HCT116 (cell line): ENCODE measurements around the gene TMOD1. TPM values are rescaled to one million over a fixed set of nuclear protein-coding genes. Genes with fewer than 3 reads are reported as not detected.

ENCODE experiments used
- ATAC-seq: fragments of 200-7000 bp; cut with Tn5 transposase; 2 replicates; pipeline ENCODE4 v1.9.1; 2020; ENCODE audit warnings: mild to moderate bottlenecking, moderate library complexity
- BruUV-seq: library from RNA; stranded (reverse); fragments of 400-500 nt; replicated peaks from 2 replicates; lab custom pipeline; 2021; lab: Mats Ljungman, UMichigan
- CTCF ChIA-PET: fragments of 300-600 bp; sonication (Branson Sonifier 250); formaldehyde crosslinking; loops from one replicate; lab custom pipeline; 2021; ENCODE audit warnings: antibody characterized with exemption; lab: Charles Lee
- POLR2A ChIA-PET: fragments of 300-600, 350-600 bp; sonication (Branson Sonifier 250); formaldehyde crosslinking; loops from one replicate; lab custom pipeline; 2021; ENCODE audit warnings: antibody characterized with exemption; lab: Charles Lee
- RAD21 ChIA-PET, 2 experiments: fragments of 300-600 bp; sonication (Branson Sonifier 250); formaldehyde crosslinking; loops; one replicate each; lab custom pipeline; 2023; ENCODE audit warnings: low total read pairs in 2 of 2; ENCODE audit not compliant: uncharacterized antibody in 2 of 2, unreplicated experiment in 2 of 2, low non-redundant PET in 1 of 2; lab: Charles Lee
- DNase-seq: peaks from one replicate; pipeline ENCODE4 v3.0.0-alpha.2; 2010; ENCODE audit warnings: low read depth, low spot score
- H2AFZ ChIP-seq: fragments of 200-600 bp; shearing (Covaris generic), sonication (generic); 2 replicates; pipeline ENCODE4 v1.6.1; 2017; ENCODE audit warnings: low read depth, mixed run types, mixed read lengths, antibody characterized with exemption, low read length; ENCODE audit not compliant: poor library complexity, severe bottlenecking
- H3K27ac ChIP-seq: 2 replicates; pipeline ENCODE4 v1.5.1; 2012; ENCODE audit warnings: low read depth, low read length
- H3K27me3 ChIP-seq: fragments of 200-600 bp; sonication (generic); 2 replicates; pipeline ENCODE4 v1.6.1; 2016; ENCODE audit warnings: mixed run types, low read length, mixed read lengths; ENCODE audit not compliant: insufficient read depth
- H3K36me3 ChIP-seq, 2 experiments: fragments of 200-500 bp in 1 of 2; fragments of 200-600 bp in 1 of 2; sonication (Bioruptor generic) in 1 of 2; sonication (generic) in 1 of 2; 2 replicates each; pipeline versions ENCODE4 v1.5.1 to v1.6.1; 2014 to 2016; ENCODE audit warnings: low read length in 2 of 2, inconsistent platforms in 1 of 2, mixed read lengths in 1 of 2, mixed run types in 1 of 2; ENCODE audit not compliant: insufficient read depth in 2 of 2, control insufficient read depth in 1 of 2
- H3K4me1 ChIP-seq, 2 experiments: fragments of 200-600 bp in 1 of 2; sonication (generic) in 1 of 2; 2 replicates each; pipeline versions ENCODE4 v1.5.1 to v1.6.1; 2012 to 2017; ENCODE audit warnings: low read length in 2 of 2, inconsistent platforms in 1 of 2, mild to moderate bottlenecking in 1 of 2, mixed read lengths in 1 of 2, mixed run types in 1 of 2, moderate library complexity in 1 of 2; ENCODE audit not compliant: insufficient read depth in 2 of 2, control insufficient read depth in 1 of 2
- H3K4me2 ChIP-seq: fragments of 200-600 bp; sonication (generic); 2 replicates; pipeline ENCODE4 v1.6.1; 2017; ENCODE audit warnings: mixed run types, low read length, mixed read lengths
- H3K4me3 ChIP-seq, 2 experiments: fragments of 200-600 bp in 1 of 2; sonication (generic) in 1 of 2; replicated peaks in 1 of 2; 2 replicates each; pipeline ENCODE4 v1.5.1; 2011 to 2016; ENCODE audit warnings: low read length in 2 of 2, control low read depth in 1 of 2, low read depth in 1 of 2, mild to moderate bottlenecking in 1 of 2, mixed read lengths in 1 of 2, mixed run types in 1 of 2
- H3K79me2 ChIP-seq: fragments of 200-600 bp; sonication (generic); 2 replicates; pipeline ENCODE4 v1.6.1; 2017; ENCODE audit warnings: mild to moderate bottlenecking, mixed run types, low read length, moderate library complexity, mixed read lengths; ENCODE audit not compliant: insufficient read depth
- H3K9ac ChIP-seq: fragments of 200-600 bp; sonication (generic); 2 replicates; pipeline ENCODE4 v1.6.1; 2016; ENCODE audit warnings: low read length, mixed read lengths
- H3K9me2 ChIP-seq: fragments of 200-600 bp; sonication (generic), shearing (Covaris generic); 2 replicates; pipeline ENCODE4 v1.6.1; 2017; ENCODE audit warnings: mixed run types, mild to moderate bottlenecking, moderate library complexity; ENCODE audit not compliant: insufficient read depth
- H3K9me3 ChIP-seq, 2 experiments: fragments of 200-500 bp in 1 of 2; fragments of 200-600 bp in 1 of 2; sonication (Bioruptor generic) in 1 of 2; sonication (generic) in 1 of 2; 2 replicates each; pipeline ENCODE4 v1.6.1; 2014 to 2017; ENCODE audit warnings: low read length in 2 of 2, mixed read lengths in 2 of 2, inconsistent platforms in 1 of 2, low read depth in 1 of 2, mild to moderate bottlenecking in 1 of 2, mixed run types in 1 of 2, moderate library complexity in 1 of 2; ENCODE audit not compliant: control insufficient read depth in 1 of 2, insufficient read depth in 1 of 2
- H4K20me1 ChIP-seq: fragments of 200-600 bp; sonication (generic), shearing (Covaris generic); 2 replicates; pipeline ENCODE4 v1.6.1; 2017; ENCODE audit warnings: mixed run types, mild to moderate bottlenecking, moderate library complexity; ENCODE audit not compliant: insufficient read depth
- CEBPB ChIP-seq: IDR thresholded peaks from 2 replicates; pipeline ENCODE4 v1.6.1; 2012; ENCODE audit warnings: low read depth
- CTCF ChIP-seq, 3 experiments: fragments of 200-600 bp in 1 of 3; sonication (generic) in 1 of 3; IDR thresholded peaks in 2 of 3; conservative IDR thresholded peaks in 1 of 3; 2 replicates each; pipeline ENCODE4 v1.5.1; 2012 to 2017; ENCODE audit warnings: low read depth in 2 of 3, low read length in 2 of 3, antibody characterized with exemption in 1 of 3, borderline replicate concordance in 1 of 3, control low read depth in 1 of 3, mild to moderate bottlenecking in 1 of 3, mixed read lengths in 1 of 3, mixed run types in 1 of 3, moderate library complexity in 1 of 3; ENCODE audit not compliant: insufficient read depth in 1 of 3
- ELF1 ChIP-seq: IDR thresholded peaks from 2 replicates; pipeline ENCODE4 v1.6.1; 2012; ENCODE audit warnings: low read depth, borderline replicate concordance
- EZH2 ChIP-seq: fragments of 200-600 bp; sonication (generic); IDR thresholded peaks from 2 replicates; pipeline ENCODE4 v1.6.1; 2017; ENCODE audit warnings: antibody characterized with exemption, mixed run types
- EZH2phosphoT487 ChIP-seq: fragments of 200-600 bp; IDR thresholded peaks from 2 replicates; pipeline ENCODE4 v1.6.1; 2018; ENCODE audit warnings: antibody characterized with exemption, borderline replicate concordance
- FOSL1 ChIP-seq: IDR thresholded peaks from 2 replicates; pipeline ENCODE4 v1.6.1; 2012; ENCODE audit warnings: low read depth
- JUND ChIP-seq: IDR thresholded peaks from 2 replicates; pipeline ENCODE4 v1.6.1; 2012
- POLR2A ChIP-seq: IDR thresholded peaks from 2 replicates; pipeline ENCODE4 v1.7.0; 2011; ENCODE audit warnings: borderline replicate concordance; ENCODE audit not compliant: insufficient read depth, insufficient read length; ENCODE audit errors: extremely low read depth
- POLR2AphosphoS5 ChIP-seq: IDR thresholded peaks from 2 replicates; pipeline ENCODE4 v1.6.1; 2011; ENCODE audit warnings: mild to moderate bottlenecking, low read depth, low read length, moderate library complexity
- RAD21 ChIP-seq: IDR thresholded peaks from 2 replicates; pipeline ENCODE4 v1.6.1; 2012; ENCODE audit warnings: low read depth, mild to moderate bottlenecking
- REST ChIP-seq: IDR thresholded peaks from 2 replicates; pipeline ENCODE4 v1.6.1; 2012; ENCODE audit warnings: low read depth
- SP1 ChIP-seq: IDR thresholded peaks from 2 replicates; pipeline ENCODE4 v1.6.1; 2012; ENCODE audit warnings: low read depth
- SRF ChIP-seq: IDR thresholded peaks from 2 replicates; pipeline ENCODE4 v1.6.1; 2012; ENCODE audit warnings: low read depth
- YY1 ChIP-seq: IDR thresholded peaks from 2 replicates; pipeline ENCODE4 v1.6.1; 2011; ENCODE audit warnings: low read length, low read depth, moderate library complexity, mild to moderate bottlenecking; ENCODE audit not compliant: insufficient replicate concordance; ENCODE audit errors: extremely low read depth
- ZNF274 ChIP-seq: fragments of 200-500 bp; sonication (Bioruptor generic); IDR thresholded peaks from 2 replicates; pipeline ENCODE4 v1.6.1; 2014; ENCODE audit warnings: mild to moderate bottlenecking, low read depth, low read length, inconsistent platforms
- intact Hi-C: fragments of 100-400 bp; cut with micrococcal nuclease; formaldehyde crosslinking; loops from 2 replicates; pipeline ENCODE4 v1.10.0; 2022
- total RNA-seq: library from RNA; stranded (reverse); gene quantifications from one replicate; pipeline ENCODE4 v1.2.1, GENCODE V29; 2021; ENCODE audit not compliant: unreplicated experiment
- TF ChIP-seq, protein P1 (sequence below): IDR thresholded peaks from 2 replicates; pipeline ENCODE4 v1.6.1; 2012

Gene TMOD1
- total RNA-seq, 1 experiment from 2014 or later, result 4.4 TPM

GRCh38 chr9:97512966-97513560 is 11.6 kb downstream of the TMOD1 start:
- Histone ChIP-seq H3K9me3 (no peaks in the 10 kb centered on the region), H2AFZ (no peak overlapping the region), H3K27ac (no peak overlapping the region), H4K20me1 (no peaks in the 10 kb centered on the region), H3K9me2 (no peaks in the 10 kb centered on the region), H3K4me2 (no peak overlapping the region), H3K27me3 (no peaks in the 10 kb centered on the region), H3K4me3 (no peak overlapping the region), H3K36me3 (no peaks in the 10 kb centered on the region), H3K9ac (no peak overlapping the region), H3K4me1 (peaks cover 5 to 21% of the 10 kb centered on the region in 2 experiments; a peak in 2 of 4 replicates), H3K79me2 (no peaks in the 10 kb centered on the region)
- no TSS peak for BruUV-seq
- ATAC-seq (no peak), DNase-seq (no peak)
- CTCF ChIA-PET, result no interaction called here
- RAD21 ChIA-PET, result no interaction called here
- POLR2A ChIA-PET, result no interaction called here
- intact Hi-C loops, result no loop called here
- TF ChIP-seq FOSL1, result no peak
- TF ChIP-seq ZNF274, result no peak
- no peak for TF ChIP-seq CTCF (IDR thresholded peaks at IDR 0.05 in 2 of 3, conservative IDR thresholded peaks at IDR 0.05 in 1 of 3; ENCODE audit: borderline replicate concordance in 1 of 3, insufficient read depth in 1 of 3, low read depth in 2 of 3, low read length in 2 of 3)
- no peak for TF ChIP-seq JUND
- TF ChIP-seq RAD21, result no peak
- no peak for TF ChIP-seq ELF1
- TF ChIP-seq POLR2AphosphoS5, result no peak
- no peak for TF ChIP-seq POLR2A

GRCh38 chr9:97514531-97514930 is 13.1 kb downstream of the TMOD1 start:
- Histone ChIP-seq H3K4me3 (no peak overlapping the region), H3K4me2 (no peak overlapping the region), H2AFZ (no peak overlapping the region), H3K36me3 (no peaks in the 10 kb centered on the region), H3K9me2 (no peaks in the 10 kb centered on the region), H3K27ac (no peak overlapping the region), H3K79me2 (no peaks in the 10 kb centered on the region), H3K4me1 (peaks cover 5 to 32% of the 10 kb centered on the region in 2 experiments; a peak in 3 of 4 replicates), H3K9ac (no peak overlapping the region), H4K20me1 (no peaks in the 10 kb centered on the region), H3K9me3 (no peaks in the 10 kb centered on the region), H3K27me3 (no peaks in the 10 kb centered on the region)
- BruUV-seq, result no TSS peak
- intact Hi-C loops, result no loop called here
- RAD21 ChIA-PET, result no interaction called here
- no peak for DNase-seq
- POLR2A ChIA-PET, result no interaction called here
- CTCF ChIA-PET, result no interaction called here
- no peak for ATAC-seq
- TF ChIP-seq YY1, result no peak
- no peak for TF ChIP-seq JUND
- TF ChIP-seq SRF, result no peak
- TF ChIP-seq EZH2, result no peak
- TF ChIP-seq, protein P1, sequence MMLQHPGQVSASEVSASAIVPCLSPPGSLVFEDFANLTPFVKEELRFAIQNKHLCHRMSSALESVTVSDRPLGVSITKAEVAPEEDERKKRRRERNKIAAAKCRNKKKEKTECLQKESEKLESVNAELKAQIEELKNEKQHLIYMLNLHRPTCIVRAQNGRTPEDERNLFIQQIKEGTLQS, result no peak
- TF ChIP-seq SP1, result no peak
- no peak for TF ChIP-seq POLR2AphosphoS5
- no peak for TF ChIP-seq CEBPB
- no peak for TF ChIP-seq ELF1
- TF ChIP-seq ZNF274, result no peak
- TF ChIP-seq REST, result no peak
- TF ChIP-seq EZH2phosphoT487, result no peak
- TF ChIP-seq RAD21, result no peak
